GM12801 (cell line): Measurements from ENCODE around the gene DISP1.

Experiments
- CTCF ChIP-seq: IDR thresholded peaks from one replicate; pipeline ENCODE4 v1.5.1; 2011; ENCODE audit warnings: control low read depth; ENCODE audit not compliant: insufficient read length; ENCODE audit errors: extremely low read depth

DISP1 gene

DNA sequence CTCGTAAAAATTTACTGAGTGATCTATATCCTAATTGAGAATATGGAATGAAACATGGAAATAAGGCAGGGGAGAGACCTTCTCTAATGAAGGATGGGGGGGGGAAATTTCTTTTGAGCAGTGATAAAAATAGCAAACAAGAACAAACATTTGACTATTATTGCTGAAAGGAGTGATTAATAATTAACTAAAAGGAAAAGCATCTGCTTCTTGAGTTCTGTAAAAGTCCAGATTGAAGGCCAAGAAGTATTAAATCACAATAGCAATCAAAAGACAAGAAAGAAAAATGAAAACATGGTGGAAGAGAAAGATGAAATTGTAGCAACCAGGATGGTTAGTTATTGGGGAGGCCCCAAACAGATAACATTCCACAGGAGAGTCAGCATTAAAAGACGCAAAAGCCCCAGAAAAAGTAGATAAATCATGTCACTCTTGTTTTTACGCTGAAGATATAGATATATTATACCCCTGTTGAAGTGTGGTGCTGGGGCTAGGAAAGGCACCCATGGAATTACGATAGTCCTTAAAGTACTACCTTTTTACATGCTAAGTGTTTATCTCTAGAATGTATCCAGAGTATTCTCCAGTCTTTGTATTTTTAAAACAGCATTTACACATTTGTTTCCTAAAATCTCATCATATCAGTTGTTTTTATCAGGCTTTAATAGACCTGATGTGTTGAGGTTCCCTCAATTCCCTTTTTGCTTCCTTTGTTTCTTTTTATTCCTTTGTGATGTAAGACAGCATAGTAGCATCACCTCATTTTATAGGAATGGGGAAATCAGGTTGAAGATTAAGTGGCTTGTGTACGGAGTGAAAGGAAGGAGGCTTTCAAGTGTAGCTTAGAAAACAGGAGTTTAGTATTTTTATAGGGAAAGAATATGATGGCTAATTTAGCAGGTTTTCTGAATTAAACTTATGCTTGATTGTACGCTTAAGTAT is 28.9 kb downstream of the DISP1 start:
- no peak for TF ChIP-seq CTCF

- no peak for TF ChIP-seq CTCF
Observed at GRCh38 chr1:222844411-222844779, 29.6 kb downstream of the DISP1 start.

GRCh38 chr1:222845763-222846162 is 30.9 kb downstream of the DISP1 start:
- no peak for TF ChIP-seq CTCF

GRCh38 chr1:222852326-222852725 is 37.5 kb downstream of the DISP1 start:
- no peak for TF ChIP-seq CTCF

DNA sequence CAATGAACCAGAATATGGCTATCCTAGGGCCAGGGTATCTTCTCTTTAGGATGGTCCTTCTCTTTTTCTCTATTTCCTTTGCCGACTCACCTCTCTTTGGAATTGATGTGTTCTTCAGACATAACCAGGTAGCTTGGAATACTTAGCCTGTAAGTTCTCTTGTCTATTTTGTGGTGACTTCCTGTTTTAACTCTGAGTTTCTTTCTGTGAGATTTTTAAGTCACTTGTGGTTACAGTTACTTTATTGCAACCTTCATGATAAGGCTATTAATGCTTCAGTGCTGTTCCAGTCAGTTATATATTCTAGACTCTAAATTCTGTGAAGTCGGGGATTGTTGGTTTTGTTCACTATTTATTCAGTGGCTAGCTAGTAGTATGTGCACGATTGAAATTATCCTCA is 46.2 kb downstream of the DISP1 start:
- TF ChIP-seq CTCF, result no peak
